Adrenal gland (tissue), 5 donors: ENCODE data around the gene DNAH8.

Experiments used
- POLR2A ChIP-seq, 2 donors: fragments of 450-650 bp; IDR thresholded peaks; one replicate each; pipeline ENCODE4 v1.6.1; 2017; ENCODE audit warnings: antibody characterized with exemption in 2 of 2, mild to moderate bottlenecking in 2 of 2, moderate library complexity in 1 of 2
- TF ChIP-seq, protein P1 (sequence below), 6 experiments: fragments of 450-650 bp in 4 of 6; fragments of 200-600 bp in 2 of 6; sonication (generic) in 1 of 6; IDR thresholded peaks; 1 replicate in 5 of 6; 2 replicates in 1 of 6; pipeline versions ENCODE4 v1.5.1 to v1.8.0; 2016 to 2021; ENCODE audit warnings: antibody characterized with exemption in 6 of 6, mild to moderate bottlenecking in 2 of 6, moderate library complexity in 1 of 6
- donor health status: DM: no; HTN: no; CAD: no.

DNA sequence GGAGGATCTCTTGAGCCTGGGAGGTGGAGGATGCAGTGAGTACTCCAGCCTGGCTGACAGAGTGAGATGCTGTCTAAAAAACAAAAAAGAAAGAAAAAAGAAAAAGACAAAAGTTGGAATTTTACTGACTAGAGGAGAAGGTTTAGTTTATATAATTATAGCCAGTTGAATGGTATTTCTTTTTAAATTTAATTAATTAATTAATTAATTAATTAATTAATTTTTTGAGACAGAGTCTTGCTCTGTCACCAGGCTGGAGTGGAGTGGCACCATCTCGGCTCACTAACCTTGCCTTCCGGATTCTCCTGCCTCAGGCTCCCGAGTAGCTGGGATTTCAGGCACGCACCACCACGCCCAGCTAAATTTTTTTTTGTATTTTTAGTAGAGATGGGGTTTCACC is 8.7 kb downstream of the DNAH8 start:
- TF ChIP-seq, protein P1, sequence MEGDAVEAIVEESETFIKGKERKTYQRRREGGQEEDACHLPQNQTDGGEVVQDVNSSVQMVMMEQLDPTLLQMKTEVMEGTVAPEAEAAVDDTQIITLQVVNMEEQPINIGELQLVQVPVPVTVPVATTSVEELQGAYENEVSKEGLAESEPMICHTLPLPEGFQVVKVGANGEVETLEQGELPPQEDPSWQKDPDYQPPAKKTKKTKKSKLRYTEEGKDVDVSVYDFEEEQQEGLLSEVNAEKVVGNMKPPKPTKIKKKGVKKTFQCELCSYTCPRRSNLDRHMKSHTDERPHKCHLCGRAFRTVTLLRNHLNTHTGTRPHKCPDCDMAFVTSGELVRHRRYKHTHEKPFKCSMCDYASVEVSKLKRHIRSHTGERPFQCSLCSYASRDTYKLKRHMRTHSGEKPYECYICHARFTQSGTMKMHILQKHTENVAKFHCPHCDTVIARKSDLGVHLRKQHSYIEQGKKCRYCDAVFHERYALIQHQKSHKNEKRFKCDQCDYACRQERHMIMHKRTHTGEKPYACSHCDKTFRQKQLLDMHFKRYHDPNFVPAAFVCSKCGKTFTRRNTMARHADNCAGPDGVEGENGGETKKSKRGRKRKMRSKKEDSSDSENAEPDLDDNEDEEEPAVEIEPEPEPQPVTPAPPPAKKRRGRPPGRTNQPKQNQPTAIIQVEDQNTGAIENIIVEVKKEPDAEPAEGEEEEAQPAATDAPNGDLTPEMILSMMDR (IDR thresholded peaks at IDR 0.05): no peak
- no peak for TF ChIP-seq POLR2A (IDR thresholded peaks at IDR 0.05)
